H1 (cell line): ENCODE data around the gene ALAS1. TPM values are rescaled to one million over a fixed set of nuclear protein-coding genes. Genes with fewer than 3 reads are reported as not detected.

Experiments used
- KDM1A ChIP-seq: fragments of 200-600, 300-600 bp; sonication (generic); IDR thresholded peaks from 2 replicates; pipeline ENCODE4 v1.7.1; 2016; ENCODE audit warnings: mild to moderate bottlenecking, low read length, borderline replicate concordance
- MAFK ChIP-seq: IDR thresholded peaks from 2 replicates; pipeline ENCODE4 v1.6.1; 2012; ENCODE audit warnings: low read depth, mild to moderate bottlenecking, improper control_type of control experiment, low read length
- NANOG ChIP-seq: IDR thresholded peaks from 2 replicates; pipeline ENCODE4 v1.6.1; 2011; ENCODE audit warnings: low read length, low read depth, mild to moderate bottlenecking, inconsistent platforms; ENCODE audit not compliant: insufficient read depth, poor library complexity, severe bottlenecking
- polyA plus RNA-seq, 7 experiments: library from polyadenylated mRNA; depleted of rRNA in 3 of 7; stranded (reverse) in 5 of 7; unstranded in 2 of 7; fragments of >200 nt in 5 of 7; fragments of 200-250 nt in 2 of 7; gene quantifications; 1 replicate in 5 of 7; 2 replicates in 1 of 7; 4 replicates in 1 of 7; pipeline versions ENCODE4 v1.2.1 to v1.2.3, GENCODE V29; 2011 to 2013; ENCODE audit warnings: missing spikeins in 2 of 7, mixed read lengths in 2 of 7
- total RNA-seq: library from RNA; stranded (reverse); fragmentation: NEBNext Ultra II Directional; extraction: Animal tissue kit (Norgen Biotek cat#: 25700); gene quantifications from 2 replicates; pipeline ENCODE4 v1.2.1, GENCODE V29; 2021

ALAS1 gene
- total and polyA plus RNA-seq, 2 of the 8 experiments (the other 6 are each of a cell fraction or from before 2014, with no cell fraction given): 45.9 to 84.4 TPM

DNA sequence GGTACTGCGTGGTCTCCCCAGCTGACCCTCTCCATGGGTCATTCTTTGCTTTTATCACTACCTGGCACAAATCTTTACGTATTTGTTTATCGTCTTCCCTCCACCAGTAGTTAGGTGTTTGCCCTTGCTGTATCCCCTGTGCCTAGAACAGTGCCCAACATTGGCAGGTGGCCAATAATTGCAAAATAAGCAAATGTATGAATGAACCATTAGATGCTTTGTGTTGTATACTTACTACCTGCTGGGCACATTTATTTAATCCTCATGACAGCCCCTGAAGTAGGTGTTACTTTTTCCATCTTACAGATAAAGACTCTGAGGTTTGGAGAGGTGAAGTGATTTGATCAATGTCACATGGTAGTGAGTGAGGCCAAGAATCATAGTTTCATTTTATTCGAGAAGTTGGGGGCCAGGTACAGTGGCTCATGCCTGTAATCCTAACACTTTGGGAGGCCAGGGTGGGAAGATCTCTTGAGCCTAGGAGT lies 43.0 kb downstream of the ALAS1 start (continued):
- no peak for TF ChIP-seq MAFK
- TF ChIP-seq NANOG: no peak
- TF ChIP-seq KDM1A: no peak
